ENCODE data around the gene PLCE1.

The PLCE1 gene

DNA sequence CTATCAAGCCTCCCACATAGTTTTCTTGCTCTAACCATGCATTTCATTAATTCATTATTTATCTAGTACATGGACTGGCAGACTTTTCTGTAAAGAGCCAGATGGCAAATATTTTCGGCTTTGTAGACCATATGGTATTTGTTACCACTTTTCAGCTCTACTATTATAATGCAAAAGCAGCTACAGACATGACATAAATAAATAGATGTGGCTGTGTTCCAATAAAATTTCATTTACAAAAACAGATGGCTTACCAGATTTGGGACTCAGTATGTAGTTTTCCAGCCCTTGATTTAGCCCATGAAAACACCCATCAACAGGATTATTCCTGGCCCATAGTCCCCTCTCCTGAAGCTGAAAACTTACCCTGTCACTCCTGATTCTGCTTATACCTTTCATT is 32.1 kb downstream of the PLCE1 start:
- no peak for DNase-seq

DNA sequence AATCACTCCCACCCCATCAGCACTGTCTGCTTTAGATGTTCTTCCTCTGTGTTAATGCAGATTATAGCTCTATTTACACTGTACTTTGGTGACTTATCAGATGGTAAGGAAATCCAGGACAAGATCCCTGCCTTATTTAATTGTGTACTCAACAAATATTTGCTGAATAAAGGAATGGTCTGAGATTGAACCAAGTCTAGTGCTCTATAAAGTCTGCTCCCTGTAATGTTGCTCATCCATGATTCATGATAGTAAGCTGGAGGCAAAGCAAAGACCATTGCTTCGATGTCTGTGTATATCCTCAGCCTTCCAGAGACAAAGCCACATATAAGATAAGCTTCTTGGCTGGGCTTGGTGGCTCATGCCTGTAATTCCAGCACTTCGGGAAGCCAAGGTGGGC is 33.5 kb downstream of the PLCE1 start:
- no peak for DNase-seq

DNA sequence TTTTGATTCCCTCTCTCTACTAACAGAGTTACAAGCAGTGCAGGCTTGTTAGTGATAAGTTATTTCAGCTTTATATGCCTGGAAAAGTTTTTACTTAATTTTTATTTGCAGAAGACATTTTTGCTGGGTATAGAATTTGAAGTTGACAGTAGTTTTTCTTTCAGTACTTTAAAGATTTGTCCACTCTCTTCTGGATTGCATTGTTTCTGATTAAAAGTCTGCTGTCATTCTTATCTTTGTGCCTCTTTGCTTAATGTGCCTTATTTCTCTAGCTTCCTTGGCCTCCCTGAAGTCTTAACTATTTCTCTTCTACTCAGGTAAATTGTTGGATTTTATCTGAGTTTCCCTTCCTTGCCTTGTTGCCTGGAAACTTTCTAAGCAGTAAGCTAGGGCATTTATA is 36.2 kb downstream of the PLCE1 start:
- no peak for DNase-seq

DNA sequence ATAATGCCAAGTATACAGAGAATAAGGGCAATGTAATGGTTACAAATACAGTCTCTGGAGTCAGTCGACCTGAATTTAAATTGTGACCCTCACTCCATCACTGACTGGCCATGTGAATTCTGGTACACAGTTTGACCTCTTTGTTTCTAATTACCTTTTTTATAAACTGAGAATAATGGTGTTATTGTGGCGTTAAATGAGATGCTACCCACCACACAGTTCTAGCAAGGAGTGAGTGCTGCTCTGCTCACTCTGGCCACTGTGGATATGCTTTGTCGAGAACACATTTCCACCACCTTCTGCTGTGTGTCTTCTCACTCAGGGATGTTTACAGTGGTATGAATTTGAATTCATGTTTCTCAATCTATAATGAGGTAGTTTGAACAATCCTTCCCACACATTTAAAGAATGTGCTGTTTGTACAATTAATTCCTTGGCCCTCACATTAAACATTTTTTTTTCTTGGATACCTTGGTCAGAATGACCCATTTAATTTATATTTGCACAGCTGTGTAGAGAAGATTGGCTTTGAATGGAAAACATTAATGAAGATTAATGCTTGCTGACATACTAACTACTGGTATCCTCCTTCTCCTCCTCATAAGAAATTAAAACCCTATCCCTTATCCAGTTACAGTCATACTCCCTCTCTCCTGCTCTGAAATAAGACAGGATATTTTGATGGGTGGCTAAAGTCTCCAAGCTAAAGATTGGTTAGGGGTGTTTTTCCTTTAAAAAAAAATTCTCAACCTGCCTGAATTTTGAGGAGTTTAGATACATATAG is 42.4 kb downstream of the PLCE1 start:
- no peak for DNase-seq

DNA sequence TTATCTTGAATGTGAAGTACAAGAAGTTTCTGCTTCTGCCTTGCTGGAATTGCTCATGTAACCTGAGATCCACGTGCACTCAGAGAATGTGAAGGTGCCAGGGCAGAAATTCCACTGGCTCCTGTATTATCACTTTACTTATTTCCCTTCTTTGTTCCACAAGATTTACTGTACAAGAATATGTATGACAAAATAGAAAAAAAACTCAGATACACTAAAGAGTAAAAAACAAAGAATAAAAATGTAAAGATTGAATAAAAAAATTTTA is 43.0 kb downstream of the PLCE1 start:
- no peak for DNase-seq

DNA sequence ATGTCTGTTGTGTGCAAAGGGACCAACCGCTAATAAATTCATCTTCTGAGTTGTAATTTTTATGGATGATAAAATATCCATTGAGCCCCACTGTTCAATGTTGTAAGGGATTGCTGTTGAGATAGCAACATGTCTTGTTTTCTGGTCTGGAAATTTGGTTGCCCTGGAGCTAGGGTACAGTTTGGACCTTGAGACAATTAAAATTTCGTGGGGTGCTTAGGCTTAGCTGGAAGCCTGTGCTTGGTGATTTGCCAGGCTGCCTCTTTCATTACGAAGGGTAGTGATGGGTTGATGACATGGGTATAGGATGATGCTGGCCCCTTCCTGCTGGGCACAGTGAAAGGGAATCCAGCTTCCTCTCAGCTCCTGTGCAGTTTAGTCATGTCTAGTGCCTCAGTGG is 43.6 kb downstream of the PLCE1 start:
- DNase-seq: no peak

DNA sequence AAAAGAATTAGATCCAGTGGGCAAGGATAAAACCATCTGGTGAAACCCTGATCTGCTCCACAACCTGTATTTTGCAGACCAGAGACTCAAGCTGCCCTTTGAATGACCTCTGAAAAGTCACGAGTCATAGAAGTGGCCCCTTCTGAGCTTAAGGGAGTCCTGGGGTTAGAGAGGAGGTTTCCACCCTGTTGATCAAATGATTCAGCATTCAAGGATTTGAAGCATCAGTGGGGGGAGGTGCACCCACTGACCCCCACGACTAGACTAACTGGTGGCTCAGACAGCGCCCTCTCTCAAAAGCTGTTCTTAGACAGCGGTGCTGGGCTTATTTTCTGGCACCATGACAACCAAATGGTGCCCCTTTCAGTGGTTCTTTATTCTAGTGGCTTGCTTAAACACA is 44.3 kb downstream of the PLCE1 start:
- no peak for DNase-seq

DNA sequence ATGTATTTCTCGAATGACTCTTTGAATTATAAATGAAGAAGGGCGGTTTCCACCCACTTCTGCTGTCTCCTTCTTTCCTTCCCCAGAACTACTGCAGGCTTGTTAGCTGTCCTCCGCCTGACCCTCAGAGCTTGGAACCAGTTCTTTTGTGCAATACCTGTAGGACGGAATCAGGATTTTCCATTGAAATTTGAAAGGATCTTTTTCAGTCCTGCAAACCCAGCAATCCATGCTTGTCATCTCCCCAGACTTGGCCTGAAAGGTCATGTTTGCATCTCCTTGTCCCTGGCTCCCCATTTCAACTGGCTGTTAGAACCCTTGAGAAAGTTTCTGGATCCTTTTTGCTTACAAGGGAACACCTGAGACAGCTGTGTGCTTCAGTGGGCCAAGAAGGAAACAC is 47.5 kb downstream of the PLCE1 start:
- no peak for DNase-seq

DNA sequence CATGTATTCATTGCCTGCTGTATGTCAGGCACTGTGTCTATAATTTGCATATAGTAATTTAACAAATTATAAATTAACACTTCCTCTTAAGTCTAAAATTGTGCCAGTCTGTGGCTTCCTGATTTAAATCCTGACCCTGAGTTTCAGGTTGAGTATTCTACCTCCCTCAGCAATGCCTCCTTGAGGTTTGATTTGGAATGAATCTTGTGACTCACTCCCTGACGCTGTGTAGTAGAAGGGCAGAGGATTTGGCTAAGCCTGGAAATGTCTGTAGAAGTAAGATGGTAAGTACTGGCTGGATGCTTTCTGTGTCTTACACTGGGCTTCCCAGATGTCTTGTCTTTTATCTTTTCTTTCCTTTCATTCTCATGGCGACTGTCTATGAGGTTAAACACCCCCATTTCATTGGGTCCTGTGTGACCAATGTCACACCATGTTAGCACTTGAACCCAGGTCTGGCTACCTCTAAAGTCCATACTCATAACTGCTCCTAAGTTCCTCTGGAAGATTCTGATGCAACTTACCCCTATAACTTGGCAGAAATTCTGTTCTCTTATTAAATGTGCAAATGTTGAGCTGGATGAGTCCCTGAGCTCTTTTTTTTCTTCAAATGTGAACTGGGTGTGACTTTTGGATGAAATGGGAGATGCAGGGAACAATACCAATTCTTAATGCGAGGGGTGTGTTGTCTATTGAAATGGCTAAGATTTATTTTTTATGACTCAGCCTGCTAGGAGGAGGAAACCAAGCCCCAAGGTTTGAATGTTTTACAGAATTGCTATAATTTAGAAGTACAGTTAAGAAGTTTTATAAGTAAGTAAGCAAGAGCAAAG is 48.5 kb downstream of the PLCE1 start:
- no peak for DNase-seq

DNA sequence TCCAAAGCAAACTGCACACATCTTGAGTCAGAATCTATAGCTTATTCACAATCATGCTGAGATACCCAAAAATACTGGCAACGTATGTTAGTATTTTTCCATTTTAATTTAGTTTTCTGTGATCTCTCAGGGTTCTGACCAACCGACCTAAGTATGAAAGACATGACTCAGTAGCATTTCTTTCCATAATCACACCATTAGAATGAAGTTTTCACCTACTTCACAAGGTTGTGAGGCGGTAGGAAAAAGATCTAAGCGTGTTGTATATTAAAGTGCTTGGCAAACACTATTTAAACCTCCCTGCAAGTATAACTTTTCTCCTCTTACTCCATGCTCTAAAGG is 49.1 kb downstream of the PLCE1 start:
- no peak for DNase-seq

All from CD4-positive, alpha-beta T cell treated with Interleukin-10 for 1 hour (primary cell).